Heart left ventricle (tissue), 13 donors: ENCODE results near the gene TNKS1BP1.

Experiments used
- POLR2A ChIP-seq, 2 donors: fragments of 450-650 bp; IDR thresholded peaks; one replicate each; pipeline ENCODE4 v1.6.1; 2017; ENCODE audit warnings: antibody characterized with exemption in 2 of 2, mild to moderate bottlenecking in 2 of 2, moderate library complexity in 2 of 2
- TF ChIP-seq, protein P1 (sequence below), 12 donors: fragments of 200-600 bp; sonication (generic) in 4 of 12; IDR thresholded peaks; one replicate each; pipeline versions ENCODE4 v1.5.0 to v1.8.0; 2018 to 2022; ENCODE audit warnings: antibody characterized with exemption in 12 of 12, mild to moderate bottlenecking in 5 of 12
- donor health status: ischemic (EF 13 %, LVEDD 7.1; RV severe dilation, severe dysfunction).
- donor health status: DM: no; HTN: yes; CAD: no.
- donor health status: DM: no; HTN: no; CAD: no.
- donor health status: ischemic (EF 25% LVEDD 6.9; RV normal size, moderate dysfunction).
- donor health status: ischemic (EF 25% LVEDD 5.7; RV mildly dilated, moderate dysfunction).
- donor health status: ischemic (EF 35%, LVEDD 5.7; RV mildly dilated, moderate dysfunction).
- donor health status: nonischemic (EF 11% LVEDD 7.7; RV severe dilation, severe dysfunction).
- donor health status: DM: yes; HTN: yes; CAD: no.
- donor health status: PGD.
- donor health status: ischemic (EF 29% LVEDD 5.4; RV normal size, mild dysfunction).
- donor health status: nonischemic (EF 23%, LVEDD 6.1; RV moderate dilation, normal function).

DNA sequence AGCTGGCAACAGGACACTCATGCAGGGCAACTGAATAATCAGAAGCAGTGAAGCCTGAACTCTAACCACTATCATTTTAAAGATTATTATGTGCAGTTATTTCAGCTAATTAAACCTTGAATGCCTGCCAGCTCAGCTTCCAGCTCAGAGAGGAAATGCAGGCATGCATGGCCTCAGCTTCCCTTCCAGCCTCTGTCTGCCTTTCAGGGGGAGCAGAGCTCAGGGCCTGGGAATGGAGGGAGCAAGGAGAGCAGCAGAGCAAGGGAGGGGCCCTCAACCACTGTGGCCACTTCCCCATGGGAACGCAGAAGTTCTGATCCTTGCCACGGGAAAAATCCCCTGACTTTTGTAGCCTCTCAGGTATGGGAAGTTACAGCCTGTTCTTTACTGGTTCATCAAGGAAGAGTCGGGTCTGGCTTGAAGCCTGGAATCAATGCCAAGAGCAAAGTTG, 55.2 kb downstream of the TNKS1BP1 start:
- no peak for TF ChIP-seq POLR2A (IDR thresholded peaks at IDR 0.05)
- TF ChIP-seq, protein P1, sequence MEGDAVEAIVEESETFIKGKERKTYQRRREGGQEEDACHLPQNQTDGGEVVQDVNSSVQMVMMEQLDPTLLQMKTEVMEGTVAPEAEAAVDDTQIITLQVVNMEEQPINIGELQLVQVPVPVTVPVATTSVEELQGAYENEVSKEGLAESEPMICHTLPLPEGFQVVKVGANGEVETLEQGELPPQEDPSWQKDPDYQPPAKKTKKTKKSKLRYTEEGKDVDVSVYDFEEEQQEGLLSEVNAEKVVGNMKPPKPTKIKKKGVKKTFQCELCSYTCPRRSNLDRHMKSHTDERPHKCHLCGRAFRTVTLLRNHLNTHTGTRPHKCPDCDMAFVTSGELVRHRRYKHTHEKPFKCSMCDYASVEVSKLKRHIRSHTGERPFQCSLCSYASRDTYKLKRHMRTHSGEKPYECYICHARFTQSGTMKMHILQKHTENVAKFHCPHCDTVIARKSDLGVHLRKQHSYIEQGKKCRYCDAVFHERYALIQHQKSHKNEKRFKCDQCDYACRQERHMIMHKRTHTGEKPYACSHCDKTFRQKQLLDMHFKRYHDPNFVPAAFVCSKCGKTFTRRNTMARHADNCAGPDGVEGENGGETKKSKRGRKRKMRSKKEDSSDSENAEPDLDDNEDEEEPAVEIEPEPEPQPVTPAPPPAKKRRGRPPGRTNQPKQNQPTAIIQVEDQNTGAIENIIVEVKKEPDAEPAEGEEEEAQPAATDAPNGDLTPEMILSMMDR (IDR thresholded peaks at IDR 0.05): no peak
